Transverse colon (tissue), 4 donors: ENCODE results near the gene IMPACT.

ENCODE experiments used
- EP300 ChIP-seq: sonication (generic); formaldehyde crosslinking; IDR thresholded peaks from one replicate; pipeline ENCODE4 v1.6.1; 2017; ENCODE audit warnings: antibody characterized with exemption, low read depth
- POLR2A ChIP-seq: fragments of 450-650 bp; IDR thresholded peaks from one replicate; pipeline ENCODE4 v1.6.1; 2016; ENCODE audit warnings: antibody characterized with exemption, mild to moderate bottlenecking, moderate library complexity
- POLR2AphosphoS5 ChIP-seq, 3 donors: sonication (generic); formaldehyde crosslinking; IDR thresholded peaks; one replicate each; pipeline ENCODE4 v1.6.1; 2016; ENCODE audit warnings: antibody characterized with exemption in 3 of 3
- TF ChIP-seq, protein P1 (sequence below), 5 experiments: fragments of 200-600 bp in 3 of 5; fragments of 450-650 bp in 2 of 5; sonication (generic) in 3 of 5; IDR thresholded peaks; 1 replicate in 2 of 5; 2 replicates in 3 of 5; pipeline ENCODE4 v1.5.1; 2016 to 2017; ENCODE audit warnings: antibody characterized with exemption in 5 of 5, inconsistent platforms in 3 of 5, mild to moderate bottlenecking in 2 of 5, moderate library complexity in 1 of 5

GRCh38 chr18:24388957-24389356, 37.5 kb upstream of the IMPACT start:
- TF ChIP-seq POLR2A (no peak), POLR2AphosphoS5 (IDR thresholded peaks at IDR 0.05) (no peak), EP300 (no peak)
- TF ChIP-seq, protein P1, sequence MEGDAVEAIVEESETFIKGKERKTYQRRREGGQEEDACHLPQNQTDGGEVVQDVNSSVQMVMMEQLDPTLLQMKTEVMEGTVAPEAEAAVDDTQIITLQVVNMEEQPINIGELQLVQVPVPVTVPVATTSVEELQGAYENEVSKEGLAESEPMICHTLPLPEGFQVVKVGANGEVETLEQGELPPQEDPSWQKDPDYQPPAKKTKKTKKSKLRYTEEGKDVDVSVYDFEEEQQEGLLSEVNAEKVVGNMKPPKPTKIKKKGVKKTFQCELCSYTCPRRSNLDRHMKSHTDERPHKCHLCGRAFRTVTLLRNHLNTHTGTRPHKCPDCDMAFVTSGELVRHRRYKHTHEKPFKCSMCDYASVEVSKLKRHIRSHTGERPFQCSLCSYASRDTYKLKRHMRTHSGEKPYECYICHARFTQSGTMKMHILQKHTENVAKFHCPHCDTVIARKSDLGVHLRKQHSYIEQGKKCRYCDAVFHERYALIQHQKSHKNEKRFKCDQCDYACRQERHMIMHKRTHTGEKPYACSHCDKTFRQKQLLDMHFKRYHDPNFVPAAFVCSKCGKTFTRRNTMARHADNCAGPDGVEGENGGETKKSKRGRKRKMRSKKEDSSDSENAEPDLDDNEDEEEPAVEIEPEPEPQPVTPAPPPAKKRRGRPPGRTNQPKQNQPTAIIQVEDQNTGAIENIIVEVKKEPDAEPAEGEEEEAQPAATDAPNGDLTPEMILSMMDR (IDR thresholded peaks at IDR 0.05), result no peak
